Posterior vena cava (tissue), 2 donors: ENCODE measurements around the gene CD177. TPM values are rescaled to one million over a fixed set of nuclear protein-coding genes. Genes with fewer than 3 reads are reported as not detected.

Experiments
- total RNA-seq, 2 donors: library from RNA; stranded (reverse); fragmentation: NEBNext Ultra II Directional; extraction: Animal tissue kit (Norgen Biotek cat#: 25700); gene quantifications; one replicate each; pipeline ENCODE4 v1.2.1, GENCODE V29; 2021
- donor health status: DM: yes; HTN: yes; CAD: no.
- donor health status: DM: yes; HTN: yes; CAD: no.

The CD177 gene
- total RNA-seq, 2 donors from 2014 or later: 2.8 to 8.4 TPM

Other genes starting within 250 kb of the CD177 start
- gene PSG5, start 167.2 kb upstream of the CD177 start, total RNA-seq: not detected
- not detected for gene PSG4, start 148.0 kb upstream of the CD177 start, total RNA-seq
- not detected for gene PSG9, start 84.2 kb upstream of the CD177 start, total RNA-seq
- gene TEX101, start 61.2 kb downstream of the CD177 start, total RNA-seq: not detected
- gene LYPD3, start 111.9 kb downstream of the CD177 start, total RNA-seq: under 1 TPM; 0.52 to 0.60 TPM
- 1 to 10 TPM; 7.1 to 8.7 TPM for gene PHLDB3, start 151.1 kb downstream of the CD177 start, total RNA-seq
- gene ETHE1, start 173.5 kb downstream of the CD177 start, total RNA-seq: 10 to 100 TPM; 19.8 to 27.9 TPM
- gene ZNF575, start 179.5 kb downstream of the CD177 start, total RNA-seq: 1 to 10 TPM; 2.1 to 3.4 TPM
- gene XRCC1, start 221.8 kb downstream of the CD177 start, total RNA-seq: 10 to 100 TPM; 13.7 to 14.2 TPM
- gene PINLYP, start 222.1 kb downstream of the CD177 start, total RNA-seq: 10 to 100 TPM in 1 of 2 donors, 1 to 10 TPM in 1; 9.1 to 12.8 TPM
- gene IRGQ, start 242.4 kb downstream of the CD177 start, total RNA-seq: 10 to 100 TPM; 19.2 to 21.0 TPM
- 10 to 100 TPM in 1 of 2 donors, 1 to 10 TPM in 1; 8.9 to 13.2 TPM for gene ZNF576, start 242.9 kb downstream of the CD177 start, total RNA-seq